Body of pancreas (tissue), 4 donors: ENCODE data around the gene OR4D1.

Experiments
- POLR2A ChIP-seq, 3 donors: fragments of 450-650 bp; IDR thresholded peaks; one replicate each; pipeline ENCODE4 v1.6.1; 2016; ENCODE audit warnings: antibody characterized with exemption in 3 of 3, mild to moderate bottlenecking in 2 of 3
- TF ChIP-seq, protein P1 (sequence below), 7 experiments: fragments of 450-650 bp in 4 of 7; fragments of 200-600 bp in 3 of 7; sonication (generic) in 3 of 7; IDR thresholded peaks; one replicate each; pipeline ENCODE4 v1.5.1; 2016 to 2019; ENCODE audit warnings: antibody characterized with exemption in 7 of 7

DNA sequence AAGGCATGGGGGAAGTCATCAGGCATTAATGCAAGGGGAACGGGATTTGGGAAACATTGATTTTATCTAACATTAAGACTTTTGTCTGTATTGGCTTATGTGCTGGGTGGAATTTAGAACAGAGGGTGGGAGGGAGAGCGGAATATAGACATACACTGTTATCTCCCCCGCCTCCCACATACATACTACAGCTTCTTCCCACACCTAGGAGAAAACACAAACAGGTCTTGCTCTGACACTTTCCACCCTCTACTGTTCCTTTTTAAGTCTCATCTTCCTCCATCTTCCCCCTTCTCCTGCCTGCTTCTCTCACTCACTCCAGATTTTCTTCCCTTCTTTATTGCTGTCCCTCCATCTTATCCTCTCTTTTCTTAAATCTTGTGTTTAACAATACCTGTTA, 425 bp downstream of the OR4D1 start:
- no peak for TF ChIP-seq POLR2A (IDR thresholded peaks at IDR 0.05)
- TF ChIP-seq, protein P1, sequence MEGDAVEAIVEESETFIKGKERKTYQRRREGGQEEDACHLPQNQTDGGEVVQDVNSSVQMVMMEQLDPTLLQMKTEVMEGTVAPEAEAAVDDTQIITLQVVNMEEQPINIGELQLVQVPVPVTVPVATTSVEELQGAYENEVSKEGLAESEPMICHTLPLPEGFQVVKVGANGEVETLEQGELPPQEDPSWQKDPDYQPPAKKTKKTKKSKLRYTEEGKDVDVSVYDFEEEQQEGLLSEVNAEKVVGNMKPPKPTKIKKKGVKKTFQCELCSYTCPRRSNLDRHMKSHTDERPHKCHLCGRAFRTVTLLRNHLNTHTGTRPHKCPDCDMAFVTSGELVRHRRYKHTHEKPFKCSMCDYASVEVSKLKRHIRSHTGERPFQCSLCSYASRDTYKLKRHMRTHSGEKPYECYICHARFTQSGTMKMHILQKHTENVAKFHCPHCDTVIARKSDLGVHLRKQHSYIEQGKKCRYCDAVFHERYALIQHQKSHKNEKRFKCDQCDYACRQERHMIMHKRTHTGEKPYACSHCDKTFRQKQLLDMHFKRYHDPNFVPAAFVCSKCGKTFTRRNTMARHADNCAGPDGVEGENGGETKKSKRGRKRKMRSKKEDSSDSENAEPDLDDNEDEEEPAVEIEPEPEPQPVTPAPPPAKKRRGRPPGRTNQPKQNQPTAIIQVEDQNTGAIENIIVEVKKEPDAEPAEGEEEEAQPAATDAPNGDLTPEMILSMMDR (IDR thresholded peaks at IDR 0.05), result no peak
